H1 (cell line): Measurements from ENCODE around the gene PIGU. TPM values are rescaled to one million over a fixed set of nuclear protein-coding genes. Genes with fewer than 3 reads are reported as not detected.
A peak's percentile ranks its signal among the peaks of the same experiment; 100 is the strongest.

Source experiments
- CHD1 ChIP-seq: IDR thresholded peaks from 2 replicates; pipeline ENCODE4 v1.6.1; 2012; ENCODE audit warnings: low read depth, low read length, improper control_type of control experiment
- EP300 ChIP-seq, 2 experiments: IDR thresholded peaks; 1 replicate in 1 of 2; 2 replicates in 1 of 2; pipeline ENCODE4 v1.6.1; 2011 to 2012; ENCODE audit warnings: low read depth in 2 of 2, low read length in 2 of 2, mild to moderate bottlenecking in 2 of 2, borderline replicate concordance in 1 of 2, inconsistent platforms in 1 of 2, moderate library complexity in 1 of 2
- FOSL1 ChIP-seq: IDR thresholded peaks from 2 replicates; pipeline ENCODE4 v1.6.1; 2011; ENCODE audit warnings: mild to moderate bottlenecking, low read depth, low read length, moderate library complexity; ENCODE audit not compliant: insufficient read depth
- KDM1A ChIP-seq: fragments of 200-600, 300-600 bp; sonication (generic); IDR thresholded peaks from 2 replicates; pipeline ENCODE4 v1.7.1; 2016; ENCODE audit warnings: mild to moderate bottlenecking, low read length, borderline replicate concordance
- RAD21 ChIP-seq, 2 experiments: IDR thresholded peaks in 1 of 2; conservative IDR thresholded peaks in 1 of 2; 2 replicates each; pipeline ENCODE4 v1.6.1; 2011; ENCODE audit warnings: low read depth in 2 of 2, low read length in 2 of 2, improper control_type of control experiment in 1 of 2, inconsistent platforms in 1 of 2, mild to moderate bottlenecking in 1 of 2, moderate library complexity in 1 of 2
- SRF ChIP-seq: IDR thresholded peaks from 2 replicates; pipeline ENCODE4 v1.6.1; 2011; ENCODE audit warnings: mild to moderate bottlenecking, low read depth, low read length, moderate library complexity
- polyA plus RNA-seq, 7 experiments: library from polyadenylated mRNA; depleted of rRNA in 3 of 7; stranded (reverse) in 5 of 7; unstranded in 2 of 7; fragments of >200 nt in 5 of 7; fragments of 200-250 nt in 2 of 7; gene quantifications; 1 replicate in 5 of 7; 2 replicates in 1 of 7; 4 replicates in 1 of 7; pipeline versions ENCODE4 v1.2.1 to v1.2.3, GENCODE V29; 2011 to 2013; ENCODE audit warnings: missing spikeins in 2 of 7, mixed read lengths in 2 of 7
- total RNA-seq: library from RNA; stranded (reverse); fragmentation: NEBNext Ultra II Directional; extraction: Animal tissue kit (Norgen Biotek cat#: 25700); gene quantifications from 2 replicates; pipeline ENCODE4 v1.2.1, GENCODE V29; 2021
- TF ChIP-seq, protein P1 (sequence below): fragments of 300-600 bp; sonication (generic); IDR thresholded peaks from 2 replicates; pipeline ENCODE4 v1.7.1; 2012; ENCODE audit warnings: low read length, moderate library complexity, mild to moderate bottlenecking, inconsistent platforms; ENCODE audit not compliant: insufficient replicate concordance

The PIGU gene
- total and polyA plus RNA-seq, 2 of the 8 experiments (the other 6 are each of a cell fraction or from before 2014, with no cell fraction given): 28.3 to 117 TPM

DNA sequence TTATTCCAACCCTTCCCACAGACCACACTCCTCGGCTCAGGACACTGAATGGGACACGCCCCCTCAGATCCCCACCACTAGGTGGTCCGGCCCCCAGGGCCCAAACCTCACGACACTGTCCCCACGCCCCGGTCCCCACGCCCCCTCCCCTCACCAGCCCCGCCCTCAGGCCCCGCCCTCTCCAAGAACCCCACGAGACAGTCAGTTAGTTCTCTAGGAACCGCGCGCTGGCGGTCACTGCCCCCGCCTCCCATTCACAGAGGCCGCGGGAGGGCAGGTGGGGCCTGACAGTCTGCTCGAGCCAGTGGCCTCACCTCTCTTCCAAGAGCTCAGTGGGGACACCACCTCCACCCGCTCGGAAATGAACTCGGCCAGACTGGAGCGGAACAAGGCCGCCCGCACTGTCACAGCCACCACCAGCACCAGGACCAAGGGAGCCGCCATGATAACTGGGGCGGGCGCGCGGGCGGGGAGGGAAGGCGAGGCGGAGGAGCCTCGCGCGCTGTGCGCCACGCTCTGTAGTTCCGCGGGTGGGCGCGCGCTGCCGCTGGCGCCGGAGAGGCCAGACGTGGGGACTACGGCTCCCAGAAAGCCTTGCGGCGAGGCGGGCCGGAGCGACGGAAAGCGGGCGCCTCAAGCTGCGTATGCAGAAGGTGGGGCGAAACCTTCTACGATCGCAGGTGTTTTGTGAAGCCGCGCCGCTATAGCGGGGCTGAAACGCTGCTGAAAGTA is at the start of gene PIGU (continued):
- TF ChIP-seq, protein P1, sequence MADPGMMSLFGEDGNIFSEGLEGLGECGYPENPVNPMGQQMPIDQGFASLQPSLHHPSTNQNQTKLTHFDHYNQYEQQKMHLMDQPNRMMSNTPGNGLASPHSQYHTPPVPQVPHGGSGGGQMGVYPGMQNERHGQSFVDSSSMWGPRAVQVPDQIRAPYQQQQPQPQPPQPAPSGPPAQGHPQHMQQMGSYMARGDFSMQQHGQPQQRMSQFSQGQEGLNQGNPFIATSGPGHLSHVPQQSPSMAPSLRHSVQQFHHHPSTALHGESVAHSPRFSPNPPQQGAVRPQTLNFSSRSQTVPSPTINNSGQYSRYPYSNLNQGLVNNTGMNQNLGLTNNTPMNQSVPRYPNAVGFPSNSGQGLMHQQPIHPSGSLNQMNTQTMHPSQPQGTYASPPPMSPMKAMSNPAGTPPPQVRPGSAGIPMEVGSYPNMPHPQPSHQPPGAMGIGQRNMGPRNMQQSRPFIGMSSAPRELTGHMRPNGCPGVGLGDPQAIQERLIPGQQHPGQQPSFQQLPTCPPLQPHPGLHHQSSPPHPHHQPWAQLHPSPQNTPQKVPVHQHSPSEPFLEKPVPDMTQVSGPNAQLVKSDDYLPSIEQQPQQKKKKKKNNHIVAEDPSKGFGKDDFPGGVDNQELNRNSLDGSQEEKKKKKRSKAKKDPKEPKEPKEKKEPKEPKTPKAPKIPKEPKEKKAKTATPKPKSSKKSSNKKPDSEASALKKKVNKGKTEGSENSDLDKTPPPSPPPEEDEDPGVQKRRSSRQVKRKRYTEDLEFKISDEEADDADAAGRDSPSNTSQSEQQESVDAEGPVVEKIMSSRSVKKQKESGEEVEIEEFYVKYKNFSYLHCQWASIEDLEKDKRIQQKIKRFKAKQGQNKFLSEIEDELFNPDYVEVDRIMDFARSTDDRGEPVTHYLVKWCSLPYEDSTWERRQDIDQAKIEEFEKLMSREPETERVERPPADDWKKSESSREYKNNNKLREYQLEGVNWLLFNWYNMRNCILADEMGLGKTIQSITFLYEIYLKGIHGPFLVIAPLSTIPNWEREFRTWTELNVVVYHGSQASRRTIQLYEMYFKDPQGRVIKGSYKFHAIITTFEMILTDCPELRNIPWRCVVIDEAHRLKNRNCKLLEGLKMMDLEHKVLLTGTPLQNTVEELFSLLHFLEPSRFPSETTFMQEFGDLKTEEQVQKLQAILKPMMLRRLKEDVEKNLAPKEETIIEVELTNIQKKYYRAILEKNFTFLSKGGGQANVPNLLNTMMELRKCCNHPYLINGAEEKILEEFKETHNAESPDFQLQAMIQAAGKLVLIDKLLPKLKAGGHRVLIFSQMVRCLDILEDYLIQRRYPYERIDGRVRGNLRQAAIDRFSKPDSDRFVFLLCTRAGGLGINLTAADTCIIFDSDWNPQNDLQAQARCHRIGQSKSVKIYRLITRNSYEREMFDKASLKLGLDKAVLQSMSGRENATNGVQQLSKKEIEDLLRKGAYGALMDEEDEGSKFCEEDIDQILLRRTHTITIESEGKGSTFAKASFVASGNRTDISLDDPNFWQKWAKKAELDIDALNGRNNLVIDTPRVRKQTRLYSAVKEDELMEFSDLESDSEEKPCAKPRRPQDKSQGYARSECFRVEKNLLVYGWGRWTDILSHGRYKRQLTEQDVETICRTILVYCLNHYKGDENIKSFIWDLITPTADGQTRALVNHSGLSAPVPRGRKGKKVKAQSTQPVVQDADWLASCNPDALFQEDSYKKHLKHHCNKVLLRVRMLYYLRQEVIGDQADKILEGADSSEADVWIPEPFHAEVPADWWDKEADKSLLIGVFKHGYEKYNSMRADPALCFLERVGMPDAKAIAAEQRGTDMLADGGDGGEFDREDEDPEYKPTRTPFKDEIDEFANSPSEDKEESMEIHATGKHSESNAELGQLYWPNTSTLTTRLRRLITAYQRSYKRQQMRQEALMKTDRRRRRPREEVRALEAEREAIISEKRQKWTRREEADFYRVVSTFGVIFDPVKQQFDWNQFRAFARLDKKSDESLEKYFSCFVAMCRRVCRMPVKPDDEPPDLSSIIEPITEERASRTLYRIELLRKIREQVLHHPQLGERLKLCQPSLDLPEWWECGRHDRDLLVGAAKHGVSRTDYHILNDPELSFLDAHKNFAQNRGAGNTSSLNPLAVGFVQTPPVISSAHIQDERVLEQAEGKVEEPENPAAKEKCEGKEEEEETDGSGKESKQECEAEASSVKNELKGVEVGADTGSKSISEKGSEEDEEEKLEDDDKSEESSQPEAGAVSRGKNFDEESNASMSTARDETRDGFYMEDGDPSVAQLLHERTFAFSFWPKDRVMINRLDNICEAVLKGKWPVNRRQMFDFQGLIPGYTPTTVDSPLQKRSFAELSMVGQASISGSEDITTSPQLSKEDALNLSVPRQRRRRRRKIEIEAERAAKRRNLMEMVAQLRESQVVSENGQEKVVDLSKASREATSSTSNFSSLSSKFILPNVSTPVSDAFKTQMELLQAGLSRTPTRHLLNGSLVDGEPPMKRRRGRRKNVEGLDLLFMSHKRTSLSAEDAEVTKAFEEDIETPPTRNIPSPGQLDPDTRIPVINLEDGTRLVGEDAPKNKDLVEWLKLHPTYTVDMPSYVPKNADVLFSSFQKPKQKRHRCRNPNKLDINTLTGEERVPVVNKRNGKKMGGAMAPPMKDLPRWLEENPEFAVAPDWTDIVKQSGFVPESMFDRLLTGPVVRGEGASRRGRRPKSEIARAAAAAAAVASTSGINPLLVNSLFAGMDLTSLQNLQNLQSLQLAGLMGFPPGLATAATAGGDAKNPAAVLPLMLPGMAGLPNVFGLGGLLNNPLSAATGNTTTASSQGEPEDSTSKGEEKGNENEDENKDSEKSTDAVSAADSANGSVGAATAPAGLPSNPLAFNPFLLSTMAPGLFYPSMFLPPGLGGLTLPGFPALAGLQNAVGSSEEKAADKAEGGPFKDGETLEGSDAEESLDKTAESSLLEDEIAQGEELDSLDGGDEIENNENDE: no peak
- TF ChIP-seq CHD1 (no peak), SRF (peak; percentile 73), RAD21 (IDR thresholded peaks at IDR 0.05 in 1 of 2, conservative IDR thresholded peaks at IDR 0.05 in 1 of 2; ENCODE audit: low read depth in 2 of 2, low read length in 2 of 2) (no peak), KDM1A (no peak), EP300 (IDR thresholded peaks at IDR 0.05; ENCODE audit: borderline replicate concordance in 1 of 2, low read depth in 2 of 2, low read length in 2 of 2) (no peak), FOSL1 (no peak)
